HCT116 (cell line): Measurements from ENCODE around the gene UQCRQ. TPM values are rescaled to one million over a fixed set of nuclear protein-coding genes. Genes with fewer than 3 reads are reported as not detected.

ENCODE experiments used
- ATAC-seq: fragments of 200-7000 bp; cut with Tn5 transposase; 2 replicates; pipeline ENCODE4 v1.9.1; 2020; ENCODE audit warnings: mild to moderate bottlenecking, moderate library complexity
- BruUV-seq: library from RNA; stranded (reverse); fragments of 400-500 nt; replicated peaks from 2 replicates; lab custom pipeline; 2021; lab: Mats Ljungman, UMichigan
- CTCF ChIA-PET: fragments of 300-600 bp; sonication (Branson Sonifier 250); formaldehyde crosslinking; loops from one replicate; lab custom pipeline; 2021; ENCODE audit warnings: antibody characterized with exemption; lab: Charles Lee
- POLR2A ChIA-PET: fragments of 300-600, 350-600 bp; sonication (Branson Sonifier 250); formaldehyde crosslinking; loops from one replicate; lab custom pipeline; 2021; ENCODE audit warnings: antibody characterized with exemption; lab: Charles Lee
- RAD21 ChIA-PET, 2 experiments: fragments of 300-600 bp; sonication (Branson Sonifier 250); formaldehyde crosslinking; loops; one replicate each; lab custom pipeline; 2023; ENCODE audit warnings: low total read pairs in 2 of 2; ENCODE audit not compliant: uncharacterized antibody in 2 of 2, unreplicated experiment in 2 of 2, low non-redundant PET in 1 of 2; lab: Charles Lee
- DNase-seq: peaks from one replicate; pipeline ENCODE4 v3.0.0-alpha.2; 2010; ENCODE audit warnings: low read depth, low spot score
- H2AFZ ChIP-seq: fragments of 200-600 bp; shearing (Covaris generic), sonication (generic); 2 replicates; pipeline ENCODE4 v1.6.1; 2017; ENCODE audit warnings: low read depth, mixed run types, mixed read lengths, antibody characterized with exemption, low read length; ENCODE audit not compliant: poor library complexity, severe bottlenecking
- H3K27ac ChIP-seq: 2 replicates; pipeline ENCODE4 v1.5.1; 2012; ENCODE audit warnings: low read depth, low read length
- H3K27me3 ChIP-seq: fragments of 200-600 bp; sonication (generic); 2 replicates; pipeline ENCODE4 v1.6.1; 2016; ENCODE audit warnings: mixed run types, low read length, mixed read lengths; ENCODE audit not compliant: insufficient read depth
- H3K36me3 ChIP-seq, 2 experiments: fragments of 200-500 bp in 1 of 2; fragments of 200-600 bp in 1 of 2; sonication (Bioruptor generic) in 1 of 2; sonication (generic) in 1 of 2; 2 replicates each; pipeline versions ENCODE4 v1.5.1 to v1.6.1; 2014 to 2016; ENCODE audit warnings: low read length in 2 of 2, inconsistent platforms in 1 of 2, mixed read lengths in 1 of 2, mixed run types in 1 of 2; ENCODE audit not compliant: insufficient read depth in 2 of 2, control insufficient read depth in 1 of 2
- H3K4me1 ChIP-seq, 2 experiments: fragments of 200-600 bp in 1 of 2; sonication (generic) in 1 of 2; 2 replicates each; pipeline versions ENCODE4 v1.5.1 to v1.6.1; 2012 to 2017; ENCODE audit warnings: low read length in 2 of 2, inconsistent platforms in 1 of 2, mild to moderate bottlenecking in 1 of 2, mixed read lengths in 1 of 2, mixed run types in 1 of 2, moderate library complexity in 1 of 2; ENCODE audit not compliant: insufficient read depth in 2 of 2, control insufficient read depth in 1 of 2
- H3K4me2 ChIP-seq: fragments of 200-600 bp; sonication (generic); 2 replicates; pipeline ENCODE4 v1.6.1; 2017; ENCODE audit warnings: mixed run types, low read length, mixed read lengths
- H3K4me3 ChIP-seq, 2 experiments: fragments of 200-600 bp in 1 of 2; sonication (generic) in 1 of 2; replicated peaks in 1 of 2; 2 replicates each; pipeline ENCODE4 v1.5.1; 2011 to 2016; ENCODE audit warnings: low read length in 2 of 2, control low read depth in 1 of 2, low read depth in 1 of 2, mild to moderate bottlenecking in 1 of 2, mixed read lengths in 1 of 2, mixed run types in 1 of 2
- H3K79me2 ChIP-seq: fragments of 200-600 bp; sonication (generic); 2 replicates; pipeline ENCODE4 v1.6.1; 2017; ENCODE audit warnings: mild to moderate bottlenecking, mixed run types, low read length, moderate library complexity, mixed read lengths; ENCODE audit not compliant: insufficient read depth
- H3K9ac ChIP-seq: fragments of 200-600 bp; sonication (generic); 2 replicates; pipeline ENCODE4 v1.6.1; 2016; ENCODE audit warnings: low read length, mixed read lengths
- H3K9me2 ChIP-seq: fragments of 200-600 bp; sonication (generic), shearing (Covaris generic); 2 replicates; pipeline ENCODE4 v1.6.1; 2017; ENCODE audit warnings: mixed run types, mild to moderate bottlenecking, moderate library complexity; ENCODE audit not compliant: insufficient read depth
- H3K9me3 ChIP-seq, 2 experiments: fragments of 200-500 bp in 1 of 2; fragments of 200-600 bp in 1 of 2; sonication (Bioruptor generic) in 1 of 2; sonication (generic) in 1 of 2; 2 replicates each; pipeline ENCODE4 v1.6.1; 2014 to 2017; ENCODE audit warnings: low read length in 2 of 2, mixed read lengths in 2 of 2, inconsistent platforms in 1 of 2, low read depth in 1 of 2, mild to moderate bottlenecking in 1 of 2, mixed run types in 1 of 2, moderate library complexity in 1 of 2; ENCODE audit not compliant: control insufficient read depth in 1 of 2, insufficient read depth in 1 of 2
- H4K20me1 ChIP-seq: fragments of 200-600 bp; sonication (generic), shearing (Covaris generic); 2 replicates; pipeline ENCODE4 v1.6.1; 2017; ENCODE audit warnings: mixed run types, mild to moderate bottlenecking, moderate library complexity; ENCODE audit not compliant: insufficient read depth
- CEBPB ChIP-seq: IDR thresholded peaks from 2 replicates; pipeline ENCODE4 v1.6.1; 2012; ENCODE audit warnings: low read depth
- EGR1 ChIP-seq: IDR thresholded peaks from 2 replicates; pipeline ENCODE4 v1.6.1; 2012; ENCODE audit warnings: low read depth
- ELF1 ChIP-seq: IDR thresholded peaks from 2 replicates; pipeline ENCODE4 v1.6.1; 2012; ENCODE audit warnings: low read depth, borderline replicate concordance
- EZH2 ChIP-seq: fragments of 200-600 bp; sonication (generic); IDR thresholded peaks from 2 replicates; pipeline ENCODE4 v1.6.1; 2017; ENCODE audit warnings: antibody characterized with exemption, mixed run types
- EZH2phosphoT487 ChIP-seq: fragments of 200-600 bp; IDR thresholded peaks from 2 replicates; pipeline ENCODE4 v1.6.1; 2018; ENCODE audit warnings: antibody characterized with exemption, borderline replicate concordance
- FOSL1 ChIP-seq: IDR thresholded peaks from 2 replicates; pipeline ENCODE4 v1.6.1; 2012; ENCODE audit warnings: low read depth
- JUND ChIP-seq: IDR thresholded peaks from 2 replicates; pipeline ENCODE4 v1.6.1; 2012
- POLR2A ChIP-seq: IDR thresholded peaks from 2 replicates; pipeline ENCODE4 v1.7.0; 2011; ENCODE audit warnings: borderline replicate concordance; ENCODE audit not compliant: insufficient read depth, insufficient read length; ENCODE audit errors: extremely low read depth
- POLR2AphosphoS5 ChIP-seq: IDR thresholded peaks from 2 replicates; pipeline ENCODE4 v1.6.1; 2011; ENCODE audit warnings: mild to moderate bottlenecking, low read depth, low read length, moderate library complexity
- RAD21 ChIP-seq: IDR thresholded peaks from 2 replicates; pipeline ENCODE4 v1.6.1; 2012; ENCODE audit warnings: low read depth, mild to moderate bottlenecking
- SP1 ChIP-seq: IDR thresholded peaks from 2 replicates; pipeline ENCODE4 v1.6.1; 2012; ENCODE audit warnings: low read depth
- SRF ChIP-seq: IDR thresholded peaks from 2 replicates; pipeline ENCODE4 v1.6.1; 2012; ENCODE audit warnings: low read depth
- YY1 ChIP-seq: IDR thresholded peaks from 2 replicates; pipeline ENCODE4 v1.6.1; 2011; ENCODE audit warnings: low read length, low read depth, moderate library complexity, mild to moderate bottlenecking; ENCODE audit not compliant: insufficient replicate concordance; ENCODE audit errors: extremely low read depth
- ZFX ChIP-seq: fragments of 450-650 bp; IDR thresholded peaks from 2 replicates; pipeline ENCODE4 v1.6.1; 2017
- ZNF274 ChIP-seq: fragments of 200-500 bp; sonication (Bioruptor generic); IDR thresholded peaks from 2 replicates; pipeline ENCODE4 v1.6.1; 2014; ENCODE audit warnings: mild to moderate bottlenecking, low read depth, low read length, inconsistent platforms
- intact Hi-C: fragments of 100-400 bp; cut with micrococcal nuclease; formaldehyde crosslinking; loops from 2 replicates; pipeline ENCODE4 v1.10.0; 2022
- total RNA-seq: library from RNA; stranded (reverse); gene quantifications from one replicate; pipeline ENCODE4 v1.2.1, GENCODE V29; 2021; ENCODE audit not compliant: unreplicated experiment
- TF ChIP-seq, protein P1 (sequence below), 3 experiments: fragments of 200-600 bp in 1 of 3; sonication (generic) in 1 of 3; IDR thresholded peaks in 2 of 3; conservative IDR thresholded peaks in 1 of 3; 2 replicates each; pipeline ENCODE4 v1.5.1; 2012 to 2017; ENCODE audit warnings: low read depth in 2 of 3, low read length in 2 of 3, antibody characterized with exemption in 1 of 3, borderline replicate concordance in 1 of 3, control low read depth in 1 of 3, mild to moderate bottlenecking in 1 of 3, mixed read lengths in 1 of 3, mixed run types in 1 of 3, moderate library complexity in 1 of 3; ENCODE audit not compliant: insufficient read depth in 1 of 3
- TF ChIP-seq, protein P2 (sequence below): IDR thresholded peaks from 2 replicates; pipeline ENCODE4 v1.6.1; 2012
- TF ChIP-seq, protein P3 (sequence below): IDR thresholded peaks from 2 replicates; pipeline ENCODE4 v1.6.1; 2012; ENCODE audit warnings: low read depth
- TF ChIP-seq, protein P4 (sequence below): IDR thresholded peaks from 2 replicates; pipeline ENCODE4 v1.6.1; 2012
- TF ChIP-seq, protein P5 (sequence below): IDR thresholded peaks from 2 replicates; pipeline ENCODE4 v1.6.1; 2011; ENCODE audit warnings: mild to moderate bottlenecking, low read length, moderate library complexity; ENCODE audit not compliant: insufficient replicate concordance; ENCODE audit errors: extremely low read depth

Gene UQCRQ
- total RNA-seq, 1 experiment from 2014 or later, result 528 TPM

DNA sequence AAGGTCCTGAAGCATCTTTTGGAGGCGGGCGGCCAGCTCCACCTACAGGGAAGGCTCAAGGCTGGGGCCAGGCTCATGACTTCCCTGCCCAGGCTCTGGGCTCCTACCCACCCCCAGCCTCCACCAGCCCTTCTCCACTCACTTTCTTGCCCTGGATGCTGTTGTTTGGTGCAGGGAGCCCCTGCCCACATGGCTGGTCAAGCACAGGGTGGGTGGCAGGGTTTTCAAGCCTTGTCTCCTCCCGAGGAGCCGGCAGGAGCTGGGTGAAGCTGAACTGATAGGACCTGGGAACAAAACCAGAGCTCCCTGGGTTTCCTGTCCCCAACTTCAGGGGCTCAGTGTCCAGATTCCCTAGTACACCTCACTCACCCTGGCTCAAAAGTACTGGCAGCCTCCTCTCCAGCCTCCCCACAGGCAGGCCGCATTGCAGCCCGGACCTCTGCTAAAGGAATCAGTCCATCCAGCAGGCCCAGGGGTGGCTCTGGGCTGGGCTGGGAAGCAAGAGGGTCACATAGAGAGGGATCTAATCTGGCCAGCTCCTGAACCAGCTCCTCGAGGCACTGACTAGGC is 42.9 kb upstream of the UQCRQ start:
- no peaks in the 10 kb centered on the region for H3K27me3 ChIP-seq
- no TSS peak for BruUV-seq
- H2AFZ ChIP-seq, result no peak overlapping the region
- H3K4me1 ChIP-seq, result peaks cover 0 to 11% of the 10 kb centered on the region in 2 experiments; a peak in 1 of 4 replicates
- H3K4me2 ChIP-seq, result no peak overlapping the region
- no peak for TF ChIP-seq ZNF274
- TF ChIP-seq YY1, result no peak
- no peak for TF ChIP-seq SP1
- no peak for TF ChIP-seq RAD21
- TF ChIP-seq, protein P1, sequence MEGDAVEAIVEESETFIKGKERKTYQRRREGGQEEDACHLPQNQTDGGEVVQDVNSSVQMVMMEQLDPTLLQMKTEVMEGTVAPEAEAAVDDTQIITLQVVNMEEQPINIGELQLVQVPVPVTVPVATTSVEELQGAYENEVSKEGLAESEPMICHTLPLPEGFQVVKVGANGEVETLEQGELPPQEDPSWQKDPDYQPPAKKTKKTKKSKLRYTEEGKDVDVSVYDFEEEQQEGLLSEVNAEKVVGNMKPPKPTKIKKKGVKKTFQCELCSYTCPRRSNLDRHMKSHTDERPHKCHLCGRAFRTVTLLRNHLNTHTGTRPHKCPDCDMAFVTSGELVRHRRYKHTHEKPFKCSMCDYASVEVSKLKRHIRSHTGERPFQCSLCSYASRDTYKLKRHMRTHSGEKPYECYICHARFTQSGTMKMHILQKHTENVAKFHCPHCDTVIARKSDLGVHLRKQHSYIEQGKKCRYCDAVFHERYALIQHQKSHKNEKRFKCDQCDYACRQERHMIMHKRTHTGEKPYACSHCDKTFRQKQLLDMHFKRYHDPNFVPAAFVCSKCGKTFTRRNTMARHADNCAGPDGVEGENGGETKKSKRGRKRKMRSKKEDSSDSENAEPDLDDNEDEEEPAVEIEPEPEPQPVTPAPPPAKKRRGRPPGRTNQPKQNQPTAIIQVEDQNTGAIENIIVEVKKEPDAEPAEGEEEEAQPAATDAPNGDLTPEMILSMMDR (IDR thresholded peaks at IDR 0.05 in 2 of 3, conservative IDR thresholded peaks at IDR 0.05 in 1 of 3; ENCODE audit: borderline replicate concordance in 1 of 3, insufficient read depth in 1 of 3, low read depth in 2 of 3, low read length in 2 of 3), result no peak
- TF ChIP-seq CEBPB, result no peak
- TF ChIP-seq JUND, result no peak
- TF ChIP-seq ELF1, result no peak
- TF ChIP-seq, protein P2, sequence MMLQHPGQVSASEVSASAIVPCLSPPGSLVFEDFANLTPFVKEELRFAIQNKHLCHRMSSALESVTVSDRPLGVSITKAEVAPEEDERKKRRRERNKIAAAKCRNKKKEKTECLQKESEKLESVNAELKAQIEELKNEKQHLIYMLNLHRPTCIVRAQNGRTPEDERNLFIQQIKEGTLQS, result no peak
- TF ChIP-seq POLR2A, result no peak
- no peak for TF ChIP-seq EGR1
- TF ChIP-seq, protein P3, sequence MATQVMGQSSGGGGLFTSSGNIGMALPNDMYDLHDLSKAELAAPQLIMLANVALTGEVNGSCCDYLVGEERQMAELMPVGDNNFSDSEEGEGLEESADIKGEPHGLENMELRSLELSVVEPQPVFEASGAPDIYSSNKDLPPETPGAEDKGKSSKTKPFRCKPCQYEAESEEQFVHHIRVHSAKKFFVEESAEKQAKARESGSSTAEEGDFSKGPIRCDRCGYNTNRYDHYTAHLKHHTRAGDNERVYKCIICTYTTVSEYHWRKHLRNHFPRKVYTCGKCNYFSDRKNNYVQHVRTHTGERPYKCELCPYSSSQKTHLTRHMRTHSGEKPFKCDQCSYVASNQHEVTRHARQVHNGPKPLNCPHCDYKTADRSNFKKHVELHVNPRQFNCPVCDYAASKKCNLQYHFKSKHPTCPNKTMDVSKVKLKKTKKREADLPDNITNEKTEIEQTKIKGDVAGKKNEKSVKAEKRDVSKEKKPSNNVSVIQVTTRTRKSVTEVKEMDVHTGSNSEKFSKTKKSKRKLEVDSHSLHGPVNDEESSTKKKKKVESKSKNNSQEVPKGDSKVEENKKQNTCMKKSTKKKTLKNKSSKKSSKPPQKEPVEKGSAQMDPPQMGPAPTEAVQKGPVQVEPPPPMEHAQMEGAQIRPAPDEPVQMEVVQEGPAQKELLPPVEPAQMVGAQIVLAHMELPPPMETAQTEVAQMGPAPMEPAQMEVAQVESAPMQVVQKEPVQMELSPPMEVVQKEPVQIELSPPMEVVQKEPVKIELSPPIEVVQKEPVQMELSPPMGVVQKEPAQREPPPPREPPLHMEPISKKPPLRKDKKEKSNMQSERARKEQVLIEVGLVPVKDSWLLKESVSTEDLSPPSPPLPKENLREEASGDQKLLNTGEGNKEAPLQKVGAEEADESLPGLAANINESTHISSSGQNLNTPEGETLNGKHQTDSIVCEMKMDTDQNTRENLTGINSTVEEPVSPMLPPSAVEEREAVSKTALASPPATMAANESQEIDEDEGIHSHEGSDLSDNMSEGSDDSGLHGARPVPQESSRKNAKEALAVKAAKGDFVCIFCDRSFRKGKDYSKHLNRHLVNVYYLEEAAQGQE, result no peak
- no peak for TF ChIP-seq EZH2phosphoT487
- no peak for TF ChIP-seq FOSL1
- TF ChIP-seq SRF, result no peak
- no peak for TF ChIP-seq POLR2AphosphoS5
- TF ChIP-seq EZH2, result no peak
- TF ChIP-seq, protein P4, sequence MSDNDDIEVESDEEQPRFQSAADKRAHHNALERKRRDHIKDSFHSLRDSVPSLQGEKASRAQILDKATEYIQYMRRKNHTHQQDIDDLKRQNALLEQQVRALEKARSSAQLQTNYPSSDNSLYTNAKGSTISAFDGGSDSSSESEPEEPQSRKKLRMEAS, result no peak
- TF ChIP-seq, protein P5, sequence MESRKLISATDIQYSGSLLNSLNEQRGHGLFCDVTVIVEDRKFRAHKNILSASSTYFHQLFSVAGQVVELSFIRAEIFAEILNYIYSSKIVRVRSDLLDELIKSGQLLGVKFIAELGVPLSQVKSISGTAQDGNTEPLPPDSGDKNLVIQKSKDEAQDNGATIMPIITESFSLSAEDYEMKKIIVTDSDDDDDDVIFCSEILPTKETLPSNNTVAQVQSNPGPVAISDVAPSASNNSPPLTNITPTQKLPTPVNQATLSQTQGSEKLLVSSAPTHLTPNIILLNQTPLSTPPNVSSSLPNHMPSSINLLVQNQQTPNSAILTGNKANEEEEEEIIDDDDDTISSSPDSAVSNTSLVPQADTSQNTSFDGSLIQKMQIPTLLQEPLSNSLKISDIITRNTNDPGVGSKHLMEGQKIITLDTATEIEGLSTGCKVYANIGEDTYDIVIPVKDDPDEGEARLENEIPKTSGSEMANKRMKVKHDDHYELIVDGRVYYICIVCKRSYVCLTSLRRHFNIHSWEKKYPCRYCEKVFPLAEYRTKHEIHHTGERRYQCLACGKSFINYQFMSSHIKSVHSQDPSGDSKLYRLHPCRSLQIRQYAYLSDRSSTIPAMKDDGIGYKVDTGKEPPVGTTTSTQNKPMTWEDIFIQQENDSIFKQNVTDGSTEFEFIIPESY, result no peak
- TF ChIP-seq ZFX, result no peak
- TF ChIP-seq, all 23 proteins: peak for 0
- intact Hi-C loops, result no loop called here
- Histone ChIP-seq H3K27ac (no peak overlapping the region), H3K9me2 (no peaks in the 10 kb centered on the region), H3K9me3 (no peaks in the 10 kb centered on the region), H3K36me3 (no peaks in the 10 kb centered on the region), H4K20me1 (no peaks in the 10 kb centered on the region), H3K79me2 (no peaks in the 10 kb centered on the region), H3K4me3 (no peak overlapping the region), H3K9ac (no peak overlapping the region)
- ChIA-PET POLR2A (no interaction called here), RAD21 (interaction anchor here in 1 of 2 experiments (0.6 kb wide), 1 partner anchor 70 kb away, joined by 3 read pairs; no protein-coding TSS in a partner anchor), CTCF (no interaction called here)
- ATAC-seq (no peak), DNase-seq (no peak)
